ENCODE measurements around the gene ORAI1.
"Not testable (repeated sequence)": the region's sequence is repeated elsewhere in the genome, so short reads cannot be mapped to it uniquely, and the experiment has no call there.

ORAI1 gene

GRCh38 chr12:121626853-121627640 lies 717 bp downstream of the ORAI1 start:
- Histone ChIP-seq H3K9me3 (ENCODE audit: insufficient read depth, low read length) (no peaks in the 10 kb centered on the region), H3K4me3 (ENCODE audit: insufficient read length, low read depth) (peak overlapping the region; percentile 92), H3K27me3 (ENCODE audit: insufficient read depth, insufficient read length) (no peaks in the 10 kb centered on the region), H3K36me3 (ENCODE audit: insufficient read depth, insufficient read length, low read length) (peaks cover 25% of the 10 kb centered on the region), H3K4me1 (ENCODE audit: insufficient read depth, insufficient read length) (peaks cover 12% of the 10 kb centered on the region), H3K9ac (ENCODE audit: insufficient read length, low read depth) (peak overlapping the region; percentile 97)
- TF ChIP-seq ZNF274 (IDR thresholded peaks at IDR 0.05; ENCODE audit: low read depth, low read length) = no peak
- TF ChIP-seq SUZ12 (IDR thresholded peaks at IDR 0.05; ENCODE audit: extremely low read depth, insufficient read depth, insufficient read length) = no peak
- TF ChIP-seq YY1 (IDR thresholded peaks at IDR 0.05; ENCODE audit: insufficient read depth, insufficient read length) = no peak
- DNase-seq (ENCODE audit: low read depth, low spot score) = peak; percentile 57

- Histone ChIP-seq H3K4me1 (ENCODE audit: insufficient read depth, insufficient read length) (peaks cover 16% of the 10 kb centered on the region), H3K36me3 (ENCODE audit: insufficient read depth, insufficient read length, low read length) (peaks cover 28% of the 10 kb centered on the region), H3K9ac (ENCODE audit: insufficient read length, low read depth) (peak overlapping the region; percentile 97), H3K27me3 (ENCODE audit: insufficient read depth, insufficient read length) (no peaks in the 10 kb centered on the region), H3K9me3 (ENCODE audit: insufficient read depth, low read length) (no peaks in the 10 kb centered on the region), H3K4me3 (ENCODE audit: insufficient read length, low read depth) (peak overlapping the region; percentile 92)
- no peak for DNase-seq (ENCODE audit: low read depth, low spot score)
- TF ChIP-seq ZNF274 (IDR thresholded peaks at IDR 0.05; ENCODE audit: low read depth, low read length) (no peak), SUZ12 (IDR thresholded peaks at IDR 0.05; ENCODE audit: extremely low read depth, insufficient read depth, insufficient read length) (no peak), YY1 (IDR thresholded peaks at IDR 0.05; ENCODE audit: insufficient read depth, insufficient read length) (no peak)
Observed at GRCh38 chr12:121628037-121628436, 1.7 kb downstream of the ORAI1 start.

GRCh38 chr12:121628536-121628935 lies 2.2 kb downstream of the ORAI1 start:
- H3K9ac ChIP-seq (ENCODE audit: insufficient read length, low read depth) = peak overlapping the region; percentile 97
- H3K4me1 ChIP-seq (ENCODE audit: insufficient read depth, insufficient read length) = peaks cover 20% of the 10 kb centered on the region
- H3K27me3 ChIP-seq (ENCODE audit: insufficient read depth, insufficient read length) = no peaks in the 10 kb centered on the region
- TF ChIP-seq SUZ12 (IDR thresholded peaks at IDR 0.05; ENCODE audit: extremely low read depth, insufficient read depth, insufficient read length) (no peak), ZNF274 (IDR thresholded peaks at IDR 0.05; ENCODE audit: low read depth, low read length) (no peak), YY1 (IDR thresholded peaks at IDR 0.05; ENCODE audit: insufficient read depth, insufficient read length) (no peak)
- no peak for DNase-seq (ENCODE audit: low read depth, low spot score)
- H3K4me3 ChIP-seq (ENCODE audit: insufficient read length, low read depth) = peak overlapping the region; percentile 92
- H3K36me3 ChIP-seq (ENCODE audit: insufficient read depth, insufficient read length, low read length) = peaks cover 28% of the 10 kb centered on the region
- no peaks in the 10 kb centered on the region for H3K9me3 ChIP-seq (ENCODE audit: insufficient read depth, low read length)

- H3K9me3 ChIP-seq (ENCODE audit: insufficient read depth, low read length) = no peaks in the 10 kb centered on the region
- peaks cover 38% of the 10 kb centered on the region for H3K36me3 ChIP-seq (ENCODE audit: insufficient read depth, insufficient read length, low read length)
- no peaks in the 10 kb centered on the region for H3K27me3 ChIP-seq (ENCODE audit: insufficient read depth, insufficient read length)
- TF ChIP-seq YY1 (IDR thresholded peaks at IDR 0.05; ENCODE audit: insufficient read depth, insufficient read length) = no peak
- no peak overlapping the region for H3K4me3 ChIP-seq (ENCODE audit: insufficient read length, low read depth)
- H3K9ac ChIP-seq (ENCODE audit: insufficient read length, low read depth) = no peak overlapping the region
- H3K4me1 ChIP-seq (ENCODE audit: insufficient read depth, insufficient read length) = peaks cover 20% of the 10 kb centered on the region
- no peak for DNase-seq (ENCODE audit: low read depth, low spot score)
Observed at GRCh38 chr12:121630791-121631355, 4.5 kb downstream of the ORAI1 start.

- Histone ChIP-seq H3K36me3 (ENCODE audit: insufficient read depth, insufficient read length, low read length) (peaks cover 45% of the 10 kb centered on the region), H3K27me3 (ENCODE audit: insufficient read depth, insufficient read length) (no peaks in the 10 kb centered on the region), H3K9me3 (ENCODE audit: insufficient read depth, low read length) (no peaks in the 10 kb centered on the region), H3K4me3 (ENCODE audit: insufficient read length, low read depth) (no peak overlapping the region), H3K4me1 (ENCODE audit: insufficient read depth, insufficient read length) (peaks cover 20% of the 10 kb centered on the region), H3K9ac (ENCODE audit: insufficient read length, low read depth) (peak overlapping the region; percentile 77)
- TF ChIP-seq YY1 (IDR thresholded peaks at IDR 0.05; ENCODE audit: insufficient read depth, insufficient read length) = no peak
- no peak for TF ChIP-seq ZNF274 (IDR thresholded peaks at IDR 0.05; ENCODE audit: low read depth, low read length)
- TF ChIP-seq SUZ12 (IDR thresholded peaks at IDR 0.05; ENCODE audit: extremely low read depth, insufficient read depth, insufficient read length) = no peak
- no peak for DNase-seq (ENCODE audit: low read depth, low spot score)
Observed at GRCh38 chr12:121632069-121632970, 6.0 kb downstream of the ORAI1 start.

- H3K36me3 ChIP-seq (ENCODE audit: insufficient read depth, insufficient read length, low read length) = peaks cover 54% of the 10 kb centered on the region
- not testable (repeated sequence) for H3K4me3 ChIP-seq (ENCODE audit: insufficient read length, low read depth); H3K27me3 ChIP-seq (ENCODE audit: insufficient read depth, insufficient read length); H3K9me3 ChIP-seq (ENCODE audit: insufficient read depth, low read length); H3K9ac ChIP-seq (ENCODE audit: insufficient read length, low read depth); DNase-seq (ENCODE audit: low read depth, low spot score)
- peaks cover 19% of the 10 kb centered on the region for H3K4me1 ChIP-seq (ENCODE audit: insufficient read depth, insufficient read length)
Observed at GRCh38 chr12:121633833-121634196, 7.5 kb downstream of the ORAI1 start.

- DNase-seq (ENCODE audit: low read depth, low spot score) = no peak
- no peak for TF ChIP-seq ZNF274 (IDR thresholded peaks at IDR 0.05; ENCODE audit: low read depth, low read length)
- no peak for TF ChIP-seq SUZ12 (IDR thresholded peaks at IDR 0.05; ENCODE audit: extremely low read depth, insufficient read depth, insufficient read length)
- TF ChIP-seq YY1 (IDR thresholded peaks at IDR 0.05; ENCODE audit: insufficient read depth, insufficient read length) = no peak
Observed at GRCh38 chr12:121634836-121635235, 8.5 kb downstream of the ORAI1 start.

More at GRCh38 chr12:121634836-121635235, 8.5 kb downstream of the ORAI1 start:
- H3K4me3 ChIP-seq (ENCODE audit: insufficient read length, low read depth) = no peak overlapping the region
- no peak overlapping the region for H3K9ac ChIP-seq (ENCODE audit: insufficient read length, low read depth)
- H3K4me1 ChIP-seq (ENCODE audit: insufficient read depth, insufficient read length) = peaks cover 15% of the 10 kb centered on the region
- H3K9me3 ChIP-seq (ENCODE audit: insufficient read depth, low read length) = no peaks in the 10 kb centered on the region
- peaks cover 53% of the 10 kb centered on the region for H3K36me3 ChIP-seq (ENCODE audit: insufficient read depth, insufficient read length, low read length)
- H3K27me3 ChIP-seq (ENCODE audit: insufficient read depth, insufficient read length) = no peaks in the 10 kb centered on the region
